Keratinocyte (primary cell): Measurements from ENCODE around the gene HCCS. TPM values are rescaled to one million over a fixed set of nuclear protein-coding genes. Genes with fewer than 3 reads are reported as not detected.

Experiments used
- DNase-seq: peaks from one replicate; pipeline ENCODE4 v3.0.0-alpha.2; 2011; ENCODE audit warnings: low read depth, missing footprints, low spot score
- FAIRE-seq: peaks from 2 replicates; lab custom pipeline; 2011; peaks lifted over from hg19 to GRCh38; lab: Jason Lieb, UNC
- H2AFZ ChIP-seq: 2 replicates; pipeline ENCODE4 v1.6.0; 2012; ENCODE audit warnings: low read length, control low read depth, inconsistent platforms; ENCODE audit not compliant: control insufficient read depth
- H3K27ac ChIP-seq: 2 replicates; pipeline ENCODE4 v1.5.1; 2011; ENCODE audit warnings: low read length; ENCODE audit not compliant: control insufficient read depth, insufficient read depth
- H3K27me3 ChIP-seq: 3 replicates; pipeline ENCODE4 v1.6.0; 2011; ENCODE audit warnings: low read length; ENCODE audit not compliant: control insufficient read depth, insufficient read depth; ENCODE audit errors: extremely low read depth
- H3K36me3 ChIP-seq, 2 experiments: 2 replicates in 1 of 2; 3 replicates in 1 of 2; pipeline ENCODE4 v1.5.1; 2011; ENCODE audit warnings: low read length in 2 of 2, mild to moderate bottlenecking in 1 of 2; ENCODE audit not compliant: control insufficient read depth in 2 of 2, insufficient read depth in 2 of 2; ENCODE audit errors: extremely low read depth in 1 of 2
- H3K4me1 ChIP-seq: 3 replicates; pipeline ENCODE4 v1.5.1; 2011; ENCODE audit warnings: low read length; ENCODE audit not compliant: control insufficient read depth, insufficient read depth; ENCODE audit errors: extremely low read depth
- H3K4me2 ChIP-seq: 3 replicates; pipeline ENCODE4 v1.6.0; 2011; ENCODE audit warnings: low read depth, low read length; ENCODE audit not compliant: control insufficient read depth, insufficient read depth; ENCODE audit errors: extremely low read depth
- H3K4me3 ChIP-seq, 3 experiments: fragments of 200-600 bp in 1 of 3; sonication (generic) in 1 of 3; 2 replicates in 2 of 3; 3 replicates in 1 of 3; pipeline ENCODE4 v1.5.1; 2011 to 2016; ENCODE audit warnings: low read length in 3 of 3, mild to moderate bottlenecking in 3 of 3, control low read depth in 2 of 3, inconsistent platforms in 1 of 3, low read depth in 1 of 3, mixed read lengths in 1 of 3, mixed run types in 1 of 3, moderate library complexity in 1 of 3; ENCODE audit not compliant: control insufficient read depth in 2 of 3, insufficient read depth in 2 of 3; ENCODE audit errors: extremely low read depth in 1 of 3
- H3K79me2 ChIP-seq: 2 replicates; pipeline ENCODE4 v1.6.0; 2012; ENCODE audit warnings: low read length; ENCODE audit not compliant: control insufficient read depth, insufficient read depth
- H3K9ac ChIP-seq: 3 replicates; pipeline ENCODE4 v1.6.0; 2011; ENCODE audit warnings: low read length; ENCODE audit not compliant: control insufficient read depth, insufficient read depth; ENCODE audit errors: extremely low read depth
- H3K9me1 ChIP-seq: 3 replicates; pipeline ENCODE4 v1.6.0; 2011; ENCODE audit warnings: low read length; ENCODE audit not compliant: control insufficient read depth, insufficient read depth; ENCODE audit errors: extremely low read depth
- H3K9me3 ChIP-seq: 2 replicates; pipeline ENCODE4 v1.5.1; 2012; ENCODE audit warnings: low read depth, low read length; ENCODE audit not compliant: control insufficient read depth
- H4K20me1 ChIP-seq: 3 replicates; pipeline ENCODE4 v1.6.0; 2011; ENCODE audit warnings: low read length; ENCODE audit not compliant: control insufficient read depth, insufficient read depth; ENCODE audit errors: extremely low read depth
- CTCF ChIP-seq, 3 experiments: IDR thresholded peaks in 1 of 3; conservative IDR thresholded peaks in 1 of 3; optimal IDR thresholded peaks in 1 of 3; 2 replicates in 2 of 3; 3 replicates in 1 of 3; pipeline versions ENCODE3 to v1.5.1; 2011; ENCODE audit warnings: low read length in 3 of 3, mild to moderate bottlenecking in 3 of 3, moderate library complexity in 2 of 3, control low read depth in 1 of 3, inconsistent platforms in 1 of 3; ENCODE audit not compliant: insufficient read depth in 2 of 3; ENCODE audit errors: extremely low read depth in 1 of 3
- EZH2 ChIP-seq: IDR thresholded peaks from one replicate; pipeline ENCODE4 v1.6.1; 2012; ENCODE audit warnings: inconsistent platforms, mild to moderate bottlenecking, low read length, moderate library complexity
- dilution Hi-C: fragments of 300-500 bp; cut with MboI; formaldehyde crosslinking; loops from one replicate; pipeline ENCODE4 v1.7.0; 2020; ENCODE audit warnings: low sequenced_read_pairs; ENCODE audit not compliant: extremely low pct_ligation_motif_present
- polyA plus RNA-seq, 5 experiments: library from polyadenylated mRNA; depleted of rRNA in 3 of 5; stranded (reverse) in 3 of 5; stranded (forward) in 1 of 5; unstranded in 1 of 5; fragments of >200 nt; gene quantifications; 1 replicate in 1 of 5; 2 replicates in 3 of 5; 3 replicates in 1 of 5; pipeline versions ENCODE4 v1.2.1 to v1.2.3, GENCODE V29; 2011 to 2012; ENCODE audit warnings: missing spikeins in 2 of 5, low read depth in 1 of 5, low replicate concordance in 1 of 5

HCCS gene
- polyA plus RNA-seq, 1 donor (not counting 4 experiments of a cell fraction or from before 2014, with no cell fraction given): 45.3 TPM

GRCh38 chrX:11089802-11090201 is 21.3 kb upstream of the HCCS start:
- no peak for DNase-seq
- Histone ChIP-seq H3K27ac (no peak overlapping the region), H2AFZ (no peak overlapping the region), H3K9me1 (no peaks in the 10 kb centered on the region), H3K4me3 (no peak overlapping the region), H3K79me2 (no peaks in the 10 kb centered on the region), H4K20me1 (no peaks in the 10 kb centered on the region), H3K36me3 (no peaks in the 10 kb centered on the region), H3K9ac (no peak overlapping the region), H3K4me2 (no peak overlapping the region), H3K27me3 (no peaks in the 10 kb centered on the region), H3K4me1 (no peaks in the 10 kb centered on the region), H3K9me3 (no peaks in the 10 kb centered on the region)
- FAIRE-seq: no peak
- no peak for TF ChIP-seq EZH2
- TF ChIP-seq CTCF (optimal IDR thresholded peaks at IDR 0.05 in 1 of 3, IDR thresholded peaks at IDR 0.05 in 1 of 3, conservative IDR thresholded peaks at IDR 0.05 in 1 of 3; ENCODE audit: extremely low read depth in 1 of 3, insufficient read depth in 2 of 3, low read length in 3 of 3): no peak
- dilution Hi-C loops: no loop called here

DNA sequence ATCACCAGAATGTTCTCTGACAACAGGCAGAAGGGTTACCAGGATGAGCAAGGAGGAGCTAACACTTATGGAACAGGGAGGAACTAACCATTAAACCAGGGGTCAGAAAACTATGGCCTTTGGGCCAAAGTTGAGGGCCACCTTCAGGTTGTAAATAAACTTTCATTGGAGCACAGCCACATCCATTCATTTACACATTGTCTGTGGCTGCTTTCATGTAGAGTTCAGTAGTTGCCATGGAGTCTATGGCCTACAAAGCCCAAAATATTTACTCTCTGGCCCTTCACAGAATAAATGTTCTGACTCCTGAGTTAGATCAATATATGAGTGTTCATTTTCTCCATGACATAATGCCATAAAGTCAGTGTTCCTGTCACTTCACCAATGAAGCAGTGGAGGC is 13.2 kb upstream of the HCCS start:
- H3K27me3 ChIP-seq: no peaks in the 10 kb centered on the region
- H3K36me3 ChIP-seq: no peaks in the 10 kb centered on the region
- TF ChIP-seq CTCF (optimal IDR thresholded peaks at IDR 0.05 in 1 of 3, IDR thresholded peaks at IDR 0.05 in 1 of 3, conservative IDR thresholded peaks at IDR 0.05 in 1 of 3; ENCODE audit: extremely low read depth in 1 of 3, insufficient read depth in 2 of 3, low read length in 3 of 3) (no peak), EZH2 (no peak)
- peaks cover 4% of the 10 kb centered on the region for H3K4me1 ChIP-seq
- H3K9ac ChIP-seq: no peak overlapping the region
- no peaks in the 10 kb centered on the region for H3K9me1 ChIP-seq
- H3K4me2 ChIP-seq: no peak overlapping the region
- H3K4me3 ChIP-seq: no peak overlapping the region
- no peak for DNase-seq
- no peaks in the 10 kb centered on the region for H4K20me1 ChIP-seq
- H3K79me2 ChIP-seq: no peaks in the 10 kb centered on the region
- no peak for FAIRE-seq
- no peaks in the 10 kb centered on the region for H3K9me3 ChIP-seq
- dilution Hi-C loops: no loop called here
- no peak overlapping the region for H2AFZ ChIP-seq
- H3K27ac ChIP-seq: no peak overlapping the region
